ENCODE results near the gene WDR53. TPM values are rescaled to one million over a fixed set of nuclear protein-coding genes. Genes with fewer than 3 reads are reported as not detected.
"Not testable (repeated sequence)": the region's sequence is repeated elsewhere in the genome, so short reads cannot be mapped to it uniquely, and the experiment has no call there.

The WDR53 gene
- total RNA-seq: 10 to 100 TPM; 14.3 to 15.8 TPM

- Mint-ChIP-seq H3K27me3 (ENCODE audit: low read depth) (no peaks in the 10 kb centered on the region), H3K4me1 (ENCODE audit: low read depth) (peaks cover 46% of the 10 kb centered on the region), H3K27ac (peak within 1 kb of the TSS; percentile 91), H3K4me3 (peak within 1 kb of the TSS; percentile 98), H3K36me3 (ENCODE audit: low read depth) (peaks cover 13% of the 10 kb centered on the region), H3K9me3 (no peaks in the 10 kb centered on the region)
- CTCF ChIA-PET: interaction anchor here (0.6 to 2.4 kb wide), 2 partner anchors 39 to 72 kb away, joined by 3 to 10 read pairs; no protein-coding TSS in a partner anchor
- intact Hi-C loops (cut with micrococcal nuclease): loop anchor here (1.0 to 5.0 kb wide), 11 partner anchors 32 to 721 kb away; partner anchors contain the start of genes DYNLT2B, NCBP2, RNF168 and SENP5
- DNase-seq: peak; percentile 97
These were observed at the start of gene WDR53, which contains the start of gene FBXO45 for GRCh38 chr3:196568246-196569002. Gene WDR53, minus strand, starts transcription at chr3:196568554. Its CDS starts 7,079 bp downstream, at chr3:196561475. Gene FBXO45, plus strand, starts transcription at chr3:196568660. Its CDS starts 325 bp downstream, at chr3:196568985.

GRCh38 chr3:196617256-196617655 lies 48.9 kb upstream of the WDR53 start:
- CTCF ChIA-PET: interaction anchor here (0.7 kb wide), 1 partner anchor 16 kb away, joined by 3 read pairs; no protein-coding TSS in a partner anchor
- no peaks in the 10 kb centered on the region for H3K36me3 Mint-ChIP-seq (ENCODE audit: low read depth)
- H3K4me3 Mint-ChIP-seq: no peak overlapping the region
- no peaks in the 10 kb centered on the region for H3K9me3 Mint-ChIP-seq
- H3K4me1 Mint-ChIP-seq (ENCODE audit: low read depth): peaks cover 6% of the 10 kb centered on the region
- no peak for DNase-seq
- intact Hi-C loops (cut with micrococcal nuclease): no loop called here
- no peaks in the 10 kb centered on the region for H3K27me3 Mint-ChIP-seq (ENCODE audit: low read depth)
- no peak overlapping the region for H3K27ac Mint-ChIP-seq

GRCh38 chr3:196615234-196615633 lies 46.9 kb upstream of the WDR53 start:
- H3K27me3 Mint-ChIP-seq (ENCODE audit: low read depth): not testable (repeated sequence)

GRCh38 chr3:196611761-196612483 lies 43.6 kb upstream of the WDR53 start:
- CTCF ChIA-PET: interaction anchor here (0.7 to 13.6 kb wide), 5 partner anchors 11 to 344 kb away, joined by 3 to 265 read pairs (median 3); no protein-coding TSS in a partner anchor
- H3K4me3 Mint-ChIP-seq: peak overlapping the region; percentile 7
- intact Hi-C loops (cut with micrococcal nuclease): no loop called here

More at GRCh38 chr3:196615234-196615633, 46.9 kb upstream of the WDR53 start:
- H3K4me1 Mint-ChIP-seq (ENCODE audit: low read depth): peaks cover 18% of the 10 kb centered on the region
- intact Hi-C loops (cut with micrococcal nuclease); H3K27ac Mint-ChIP-seq; DNase-seq; H3K9me3 Mint-ChIP-seq; H3K4me3 Mint-ChIP-seq; H3K36me3 Mint-ChIP-seq (ENCODE audit: low read depth): not testable (repeated sequence)
- CTCF ChIA-PET: interaction anchor here (13.6 kb wide), 1 partner anchor 74 kb away, joined by 265 read pairs; no protein-coding TSS in a partner anchor

GRCh38 chr3:196609805-196610515 lies 41.6 kb upstream of the WDR53 start:
- H3K27ac Mint-ChIP-seq: peak overlapping the region; percentile 21
- no peak for DNase-seq
- peaks cover 2% of the 10 kb centered on the region for H3K9me3 Mint-ChIP-seq
- H3K27me3 Mint-ChIP-seq (ENCODE audit: low read depth): no peaks in the 10 kb centered on the region
- peaks cover 29% of the 10 kb centered on the region for H3K4me1 Mint-ChIP-seq (ENCODE audit: low read depth)
- intact Hi-C loops (cut with micrococcal nuclease): loop anchor here (1.0 to 10.0 kb wide), 6 partner anchors 22 to 359 kb away; partner anchors contain the start of genes CEP19, NCBP2 and PIGX
- CTCF ChIA-PET: interaction anchor here (0.6 to 13.6 kb wide), 31 partner anchors 11 to 361 kb away, joined by 3 to 265 read pairs (median 5); partner anchors contain the start of gene PAK2
- no peaks in the 10 kb centered on the region for H3K36me3 Mint-ChIP-seq (ENCODE audit: low read depth)
- H3K4me3 Mint-ChIP-seq: peak overlapping the region; percentile 35

More at GRCh38 chr3:196611761-196612483, 43.6 kb upstream of the WDR53 start:
- peak; percentile 29 for DNase-seq
- no peaks in the 10 kb centered on the region for H3K36me3 Mint-ChIP-seq (ENCODE audit: low read depth)
- H3K27me3 Mint-ChIP-seq (ENCODE audit: low read depth): no peaks in the 10 kb centered on the region
- peaks cover 28% of the 10 kb centered on the region for H3K4me1 Mint-ChIP-seq (ENCODE audit: low read depth)
- H3K9me3 Mint-ChIP-seq: peaks cover 2% of the 10 kb centered on the region
- no peak overlapping the region for H3K27ac Mint-ChIP-seq

DNA sequence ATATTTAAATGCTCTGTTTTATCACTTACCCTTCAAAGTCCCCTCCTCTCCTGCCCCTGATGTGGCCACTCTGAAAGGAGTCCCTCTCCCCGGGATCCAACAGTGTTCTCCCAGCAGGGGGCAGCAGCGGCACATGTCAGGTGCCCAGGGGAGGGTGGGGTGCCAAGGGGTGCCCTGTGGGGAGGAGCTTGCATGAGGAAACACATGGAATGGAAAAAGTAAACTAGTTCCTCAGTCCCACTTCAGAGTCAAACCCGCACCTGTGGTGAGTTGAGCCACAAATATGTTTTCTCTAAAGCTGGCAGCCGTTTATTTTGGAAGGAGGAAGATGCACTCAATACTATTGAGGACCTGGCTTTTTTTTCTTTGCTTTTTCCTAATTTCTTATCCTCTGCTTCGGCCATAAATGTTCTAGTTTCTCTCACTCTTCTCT lies 41.0 kb upstream of the WDR53 start:
- intact Hi-C loops (cut with micrococcal nuclease): loop anchor here (1.0 to 10.0 kb wide), 6 partner anchors 23 to 360 kb away; partner anchors contain the start of genes CEP19, NCBP2 and PIGX
- Mint-ChIP-seq H3K27ac (peak overlapping the region; percentile 21), H3K4me3 (peak overlapping the region; percentile 35), H3K27me3 (ENCODE audit: low read depth) (no peaks in the 10 kb centered on the region), H3K9me3 (peaks cover 2% of the 10 kb centered on the region), H3K36me3 (ENCODE audit: low read depth) (no peaks in the 10 kb centered on the region), H3K4me1 (ENCODE audit: low read depth) (peaks cover 33% of the 10 kb centered on the region)
- peak; percentile 96 for DNase-seq
- CTCF ChIA-PET: interaction anchor here (0.6 to 13.6 kb wide), 33 partner anchors 11 to 362 kb away, joined by 3 to 265 read pairs (median 5); partner anchors contain the start of gene PAK2

- H3K4me3 Mint-ChIP-seq: no peak overlapping the region
- CTCF ChIA-PET: interaction anchor here (0.6 to 13.6 kb wide), 17 partner anchors 14 to 329 kb away, joined by 3 to 265 read pairs (median 5); no protein-coding TSS in a partner anchor
- H3K27ac Mint-ChIP-seq: no peak overlapping the region
- H3K36me3 Mint-ChIP-seq (ENCODE audit: low read depth): no peaks in the 10 kb centered on the region
- intact Hi-C loops (cut with micrococcal nuclease): loop anchor here (1.0 to 10.0 kb wide), 6 partner anchors 24 to 361 kb away; partner anchors contain the start of genes CEP19, NCBP2 and PIGX
- H3K4me1 Mint-ChIP-seq (ENCODE audit: low read depth): peaks cover 35% of the 10 kb centered on the region
- H3K9me3 Mint-ChIP-seq: peaks cover 2% of the 10 kb centered on the region
- H3K27me3 Mint-ChIP-seq (ENCODE audit: low read depth): no peaks in the 10 kb centered on the region
- DNase-seq: no peak
These were observed 40.3 kb upstream of the WDR53 start for GRCh38 chr3:196608693-196609092.

DNA sequence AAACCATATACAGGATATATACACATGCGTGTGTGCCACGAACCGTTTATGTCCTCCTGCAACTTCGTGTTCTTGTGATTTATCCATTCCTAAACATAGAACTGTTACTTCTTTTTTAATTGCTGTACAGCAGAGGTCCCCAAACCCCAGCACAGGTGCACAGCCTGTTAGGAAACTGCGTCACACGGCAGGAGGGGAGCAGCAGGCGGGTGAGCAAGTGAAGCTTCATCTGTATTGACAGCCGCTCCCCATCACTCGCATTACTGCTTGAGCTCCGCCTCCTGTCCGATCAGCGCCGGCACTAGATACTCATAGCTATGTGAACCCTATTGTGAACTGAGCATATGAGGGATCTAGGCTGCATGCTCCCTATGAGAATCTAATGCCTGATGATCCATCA lies 36.2 kb upstream of the WDR53 start:
- H3K36me3 Mint-ChIP-seq (ENCODE audit: low read depth): no peaks in the 10 kb centered on the region
- DNase-seq: peak; percentile 87
- peaks cover 2% of the 10 kb centered on the region for H3K9me3 Mint-ChIP-seq
- no peak overlapping the region for H3K27ac Mint-ChIP-seq
- intact Hi-C loops (cut with micrococcal nuclease): loop anchor here (2.0 to 10.0 kb wide), 4 partner anchors 36 to 230 kb away; partner anchors contain the start of genes FBXO45 and WDR53
- CTCF ChIA-PET: interaction anchor here (0.5 to 13.6 kb wide), 6 partner anchors 12 to 366 kb away, joined by 3 to 265 read pairs (median 4); no protein-coding TSS in a partner anchor
- no peaks in the 10 kb centered on the region for H3K27me3 Mint-ChIP-seq (ENCODE audit: low read depth)
- peak overlapping the region; percentile 28 for H3K4me3 Mint-ChIP-seq
- peaks cover 11% of the 10 kb centered on the region for H3K4me1 Mint-ChIP-seq (ENCODE audit: low read depth)

GRCh38 chr3:196603683-196604082 lies 35.3 kb upstream of the WDR53 start:
- Mint-ChIP-seq H3K4me1 (ENCODE audit: low read depth) (peaks cover 8% of the 10 kb centered on the region), H3K9me3 (peaks cover under 1% of the 10 kb centered on the region), H3K36me3 (ENCODE audit: low read depth) (no peaks in the 10 kb centered on the region), H3K4me3 (no peak overlapping the region), H3K27ac (no peak overlapping the region), H3K27me3 (ENCODE audit: low read depth) (no peaks in the 10 kb centered on the region)
- CTCF ChIA-PET: interaction anchor here (0.5 to 13.6 kb wide), 4 partner anchors 11 to 134 kb away, joined by 3 to 265 read pairs (median 6); no protein-coding TSS in a partner anchor
- no peak for DNase-seq
- intact Hi-C loops (cut with micrococcal nuclease): loop anchor here (2.0 to 10.0 kb wide), 4 partner anchors 35 to 231 kb away; partner anchors contain the start of genes FBXO45 and WDR53

DNA sequence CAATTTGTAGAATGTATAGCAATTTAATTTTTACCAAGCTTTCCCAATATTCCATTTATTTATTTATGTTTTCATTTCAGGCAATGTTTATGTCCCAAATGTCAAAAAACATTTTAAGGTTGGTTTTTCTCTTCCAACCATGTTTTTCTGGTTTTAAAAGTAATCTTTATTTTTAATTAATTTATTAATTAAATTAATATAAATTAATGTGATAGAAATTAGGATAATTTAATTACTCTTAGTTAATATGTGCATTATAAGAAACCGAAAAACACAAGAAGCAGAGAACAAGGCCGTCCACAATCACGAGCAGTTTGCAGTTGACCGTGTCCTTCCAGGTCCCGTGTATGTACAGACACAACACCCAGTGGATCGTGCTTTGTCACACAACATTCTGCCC lies 34.3 kb upstream of the WDR53 start:
- Mint-ChIP-seq H3K4me3 (no peak overlapping the region), H3K36me3 (ENCODE audit: low read depth) (no peaks in the 10 kb centered on the region), H3K4me1 (ENCODE audit: low read depth) (peaks cover 17% of the 10 kb centered on the region), H3K27ac (no peak overlapping the region), H3K9me3 (no peaks in the 10 kb centered on the region), H3K27me3 (ENCODE audit: low read depth) (no peaks in the 10 kb centered on the region)
- intact Hi-C loops (cut with micrococcal nuclease): loop anchor here (10.0 kb wide), 1 partner anchor 232 kb away; no protein-coding TSS in a partner anchor
- no peak for DNase-seq
- CTCF ChIA-PET: interaction anchor here (0.7 to 1.2 kb wide), 2 partner anchors 21 to 177 kb away, joined by 3 read pairs; no protein-coding TSS in a partner anchor

GRCh38 chr3:196600359-196600758 lies 32.0 kb upstream of the WDR53 start:
- H3K4me3 Mint-ChIP-seq: no peak overlapping the region
- H3K27ac Mint-ChIP-seq: no peak overlapping the region
- CTCF ChIA-PET: no interaction called here
- H3K9me3 Mint-ChIP-seq: no peaks in the 10 kb centered on the region
- peaks cover 17% of the 10 kb centered on the region for H3K4me1 Mint-ChIP-seq (ENCODE audit: low read depth)
- no peaks in the 10 kb centered on the region for H3K27me3 Mint-ChIP-seq (ENCODE audit: low read depth)
- no peaks in the 10 kb centered on the region for H3K36me3 Mint-ChIP-seq (ENCODE audit: low read depth)
- intact Hi-C loops (cut with micrococcal nuclease): loop anchor here (10.0 kb wide), 1 partner anchor 234 kb away; no protein-coding TSS in a partner anchor
- DNase-seq: no peak
